Uterus (tissue), 4 donors: ENCODE data around the gene SLC35A1. TPM values are rescaled to one million over a fixed set of nuclear protein-coding genes. Genes with fewer than 3 reads are reported as not detected.
A peak's percentile ranks its signal among the peaks of the same experiment; 100 is the strongest.

Source experiments
- DNase-seq, 2 donors: peaks; one replicate each; pipeline ENCODE4 v3.0.0-alpha.2; 2019 to 2020
- H3K27ac ChIP-seq, 2 donors: fragments of 200-600 bp; sonication (generic); 1 replicate in 1 of 2; 2 replicates in 1 of 2; pipeline ENCODE4 v1.5.1; 2016 to 2018
- H3K27me3 ChIP-seq, 2 donors: fragments of 200-600 bp; sonication (generic); one replicate each; pipeline ENCODE4 v1.5.1; 2018 to 2019; ENCODE audit warnings: control low read depth in 1 of 2
- H3K36me3 ChIP-seq, 2 donors: fragments of 200-600 bp; sonication (generic); one replicate each; pipeline ENCODE4 v1.5.1; 2019; ENCODE audit warnings: control low read depth in 1 of 2
- H3K4me1 ChIP-seq, 2 donors: fragments of 200-600 bp; sonication (generic); one replicate each; pipeline ENCODE4 v1.5.1; 2018 to 2019; ENCODE audit warnings: control low read depth in 1 of 2
- H3K4me3 ChIP-seq, 2 donors: fragments of 200-600 bp; sonication (generic); 1 replicate in 1 of 2; 2 replicates in 1 of 2; pipeline ENCODE4 v1.5.1; 2018 to 2019; ENCODE audit warnings: mild to moderate bottlenecking in 1 of 2
- H3K9me3 ChIP-seq, 2 donors: fragments of 200-600 bp; sonication (generic); one replicate each; pipeline ENCODE4 v1.5.1; 2019; ENCODE audit warnings: control low read depth in 1 of 2
- CTCF ChIP-seq, 4 experiments: fragments of 200-600 bp in 2 of 4; fragments of 450-650 bp in 2 of 4; sonication (generic) in 2 of 4; IDR thresholded peaks; one replicate each; pipeline ENCODE4 v1.5.1; 2016 to 2019; ENCODE audit warnings: antibody characterized with exemption in 4 of 4, mild to moderate bottlenecking in 2 of 4, moderate library complexity in 1 of 4
- POLR2A ChIP-seq, 2 donors: fragments of 450-650 bp; IDR thresholded peaks; one replicate each; pipeline ENCODE4 v1.6.1; 2016; ENCODE audit warnings: antibody characterized with exemption in 2 of 2, mild to moderate bottlenecking in 1 of 2, moderate library complexity in 1 of 2
- intact Hi-C: fragments of 100-400 bp; cut with DNase I; formaldehyde crosslinking; loops from one replicate; pipeline ENCODE4 v1.15.1; 2023; ENCODE audit warnings: low total_unique reads
- total RNA-seq, 4 donors: library from RNA; depleted of rRNA in 3 of 4; stranded (reverse); fragments of >200 nt in 3 of 4; gene quantifications; one replicate each; pipeline versions ENCODE4 v1.1.0 to v1.2.4, GENCODE V29; 2014 to 2023
- donor health status: DM: yes; HTN: yes; CAD: no.

The SLC35A1 gene
- total RNA-seq, 4 donors from 2014 or later, result 17.6 to 38.0 (median 25.8) TPM

DNA sequence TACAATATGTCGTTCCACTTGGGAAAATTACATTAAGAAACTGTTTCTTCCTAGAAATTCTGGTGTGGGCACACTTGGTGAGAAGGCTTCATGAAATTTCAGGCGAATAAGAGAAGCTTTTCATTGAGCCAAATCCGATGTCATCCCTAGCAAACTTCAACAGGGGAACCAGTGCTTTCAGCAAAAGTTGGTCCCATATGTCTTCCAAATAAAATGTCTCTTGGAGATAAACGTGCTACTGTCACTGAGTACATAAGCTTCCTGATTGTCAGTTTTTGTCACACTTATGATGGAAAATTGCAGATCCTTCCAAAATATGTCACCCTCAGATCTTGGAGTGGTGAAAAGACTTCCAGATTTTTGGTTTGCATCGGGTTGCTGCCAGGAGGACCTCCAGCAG, 31.1 kb upstream of the SLC35A1 start:
- Histone ChIP-seq H3K4me1 (no peaks in the 10 kb centered on the region), H3K9me3 (no peaks in the 10 kb centered on the region), H3K4me3 (no peak overlapping the region), H3K27me3 (no peaks in the 10 kb centered on the region), H3K27ac (no peak overlapping the region), H3K36me3 (no peaks in the 10 kb centered on the region)
- intact Hi-C loops, result no loop called here
- TF ChIP-seq CTCF (IDR thresholded peaks at IDR 0.05) (no peak), POLR2A (IDR thresholded peaks at IDR 0.05) (no peak)
- DNase-seq, result no peak

- Histone ChIP-seq H3K4me1 (no peaks in the 10 kb centered on the region), H3K27ac (no peak overlapping the region), H3K36me3 (no peaks in the 10 kb centered on the region), H3K9me3 (no peaks in the 10 kb centered on the region), H3K4me3 (no peak overlapping the region), H3K27me3 (no peaks in the 10 kb centered on the region)
- no peak for TF ChIP-seq POLR2A (IDR thresholded peaks at IDR 0.05)
- TF ChIP-seq CTCF (IDR thresholded peaks at IDR 0.05), result no peak
- no peak for DNase-seq
- intact Hi-C loops, result no loop called here
Measured at GRCh38 chr6:87444362-87444761, 28.4 kb upstream of the SLC35A1 start.

DNA sequence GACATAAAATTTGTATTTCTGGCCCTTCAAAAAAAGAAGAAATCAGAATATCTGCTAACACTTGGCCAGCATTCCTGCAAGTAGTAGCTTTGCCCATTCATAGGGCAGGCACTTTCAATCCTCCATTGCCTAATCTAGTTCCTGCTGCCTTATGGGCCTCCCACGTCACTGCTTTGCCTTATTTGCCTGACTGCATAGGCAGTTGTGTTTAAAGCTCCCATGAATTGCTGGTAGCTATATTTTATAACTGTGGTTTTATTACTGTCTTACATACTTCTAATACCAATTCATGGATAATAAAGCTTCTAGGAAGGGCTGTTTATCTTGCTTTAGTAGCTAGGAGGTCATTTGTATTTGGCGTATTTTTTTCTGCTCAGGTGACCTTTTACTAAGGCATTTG, 7.7 kb upstream of the SLC35A1 start:
- no peak for TF ChIP-seq CTCF (IDR thresholded peaks at IDR 0.05)
- no peak for TF ChIP-seq POLR2A (IDR thresholded peaks at IDR 0.05)
- Histone ChIP-seq H3K27me3 (no peaks in the 10 kb centered on the region), H3K9me3 (no peaks in the 10 kb centered on the region), H3K4me3 (no peak overlapping the region), H3K36me3 (no peaks in the 10 kb centered on the region), H3K4me1 (no peaks in the 10 kb centered on the region), H3K27ac (no peak overlapping the region)
- intact Hi-C loops, result no loop called here
- DNase-seq, result no peak

DNA sequence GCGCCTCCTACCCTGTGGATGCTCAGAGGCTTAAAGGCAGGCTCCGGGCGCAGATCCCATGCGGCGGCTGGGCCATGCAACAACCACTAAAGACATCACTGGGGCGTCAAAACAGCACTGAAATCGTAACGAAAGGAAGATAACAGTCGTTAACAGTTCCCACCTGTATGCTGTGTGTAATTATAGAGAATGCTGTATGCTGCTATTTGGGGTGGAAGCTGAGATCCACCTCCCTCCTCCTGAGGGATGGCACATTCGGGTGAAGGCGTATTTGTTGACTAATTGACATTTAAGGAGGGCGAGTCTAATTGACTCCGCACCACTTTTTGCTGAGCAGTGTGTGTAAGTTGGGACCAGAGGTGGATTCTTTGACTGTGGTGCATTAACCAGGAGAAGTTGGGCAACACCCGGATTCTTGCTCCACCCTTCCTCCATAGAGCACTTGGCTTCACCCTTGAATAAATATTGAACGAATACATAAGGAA, 687 bp downstream of the SLC35A1 start:
- no peak for DNase-seq
- Histone ChIP-seq H3K4me1 (peaks cover 0 to 5% of the 10 kb centered on the region in 2 donors), H3K27ac (peak overlapping the region; percentile 90 to 93), H3K4me3 (peak overlapping the region; percentile 60 to 80), H3K27me3 (no peaks in the 10 kb centered on the region), H3K9me3 (no peaks in the 10 kb centered on the region), H3K36me3 (no peaks in the 10 kb centered on the region)
- intact Hi-C loops, result no loop called here
- no peak for TF ChIP-seq CTCF (IDR thresholded peaks at IDR 0.05)
- TF ChIP-seq POLR2A (IDR thresholded peaks at IDR 0.05), result no peak

DNA sequence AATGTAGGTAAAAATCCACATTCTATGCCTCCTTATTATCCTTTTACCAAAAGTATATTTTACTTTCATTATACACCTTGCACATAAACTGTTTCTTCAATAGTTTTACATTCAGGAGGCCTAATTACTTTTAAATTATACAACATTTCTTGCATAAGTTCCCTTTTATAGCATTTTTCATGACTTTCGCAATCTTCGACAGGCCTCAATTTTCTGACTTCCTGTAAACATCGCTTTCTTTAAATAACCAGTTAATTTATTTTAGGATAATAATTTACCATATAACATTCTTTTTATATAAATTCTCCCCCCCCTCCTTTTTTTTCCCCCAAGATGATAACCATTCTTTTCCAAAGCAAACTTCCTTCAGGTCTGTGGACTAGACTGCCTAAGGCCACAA, 9.2 kb downstream of the SLC35A1 start:
- Histone ChIP-seq H3K4me3 (no peak overlapping the region), H3K4me1 (no peaks in the 10 kb centered on the region), H3K27ac (no peak overlapping the region), H3K9me3 (no peaks in the 10 kb centered on the region), H3K27me3 (no peaks in the 10 kb centered on the region), H3K36me3 (no peaks in the 10 kb centered on the region)
- intact Hi-C loops, result no loop called here
- no peak for DNase-seq
- TF ChIP-seq CTCF (IDR thresholded peaks at IDR 0.05) (no peak), POLR2A (IDR thresholded peaks at IDR 0.05) (no peak)
